Measurements from ENCODE around the gene APBB2.
"Not testable (repeated sequence)": the region's sequence is repeated elsewhere in the genome, so short reads cannot be mapped to it uniquely, and the experiment has no call there.

APBB2 gene

GRCh38 chr4:40938337-40938736, 276.0 kb downstream of the APBB2 start:
- no peak for DNase-seq (ENCODE audit: low spot score)

DNA sequence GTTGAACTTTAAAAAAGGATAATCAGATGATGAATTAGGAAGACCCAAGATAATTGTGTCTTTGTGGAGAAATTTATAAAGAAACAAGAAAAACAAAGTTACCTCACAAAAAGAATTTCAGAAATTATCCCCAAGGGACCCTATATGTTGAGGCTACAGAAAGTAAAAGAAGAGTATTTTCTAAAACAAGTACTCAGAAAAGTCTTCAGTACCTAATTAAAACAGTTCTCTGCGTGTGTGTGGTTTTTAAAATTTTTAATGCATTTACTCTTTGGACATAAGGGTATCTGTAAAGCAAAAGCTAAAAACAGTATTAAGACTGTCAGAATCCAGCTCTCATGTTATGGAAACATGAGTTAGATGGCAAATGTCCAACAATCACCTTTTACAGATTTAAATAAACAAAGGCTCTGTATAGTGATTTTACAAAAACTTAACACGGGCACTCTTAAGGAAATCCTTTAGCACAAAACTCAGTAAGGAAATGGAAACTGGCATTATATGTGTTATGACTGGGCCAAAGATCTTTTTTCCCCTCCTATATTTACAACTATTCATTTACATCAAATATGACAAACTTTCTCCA, 277.1 kb downstream of the APBB2 start:
- no peak for DNase-seq (ENCODE audit: low spot score)

GRCh38 chr4:40934676-40935075, 279.7 kb downstream of the APBB2 start:
- no peak for DNase-seq (ENCODE audit: low spot score)

- no peak for DNase-seq (ENCODE audit: low spot score)
These were observed 280.9 kb downstream of the APBB2 start for GRCh38 chr4:40933272-40934053.

- no peak for DNase-seq (ENCODE audit: low spot score)
These were observed 282.5 kb downstream of the APBB2 start for GRCh38 chr4:40931841-40932240.

- no peak for DNase-seq (ENCODE audit: low spot score)
These were observed 283.1 kb downstream of the APBB2 start for GRCh38 chr4:40931238-40931637.

GRCh38 chr4:40927074-40927473, 287.3 kb downstream of the APBB2 start:
- no peak for DNase-seq (ENCODE audit: low spot score)

- no peak for DNase-seq (ENCODE audit: low spot score)
These were observed 289.6 kb downstream of the APBB2 start for GRCh38 chr4:40924793-40925117.

- DNase-seq (ENCODE audit: low spot score), result peak; percentile 85
These were observed 290.1 kb downstream of the APBB2 start for GRCh38 chr4:40924096-40924792.

- DNase-seq (ENCODE audit: low spot score), result no peak
These were observed 290.8 kb downstream of the APBB2 start for GRCh38 chr4:40923316-40924095.

GRCh38 chr4:40919976-40920375, 294.4 kb downstream of the APBB2 start:
- not testable (repeated sequence) for DNase-seq (ENCODE audit: low spot score)

GRCh38 chr4:40918330-40918729, 296.0 kb downstream of the APBB2 start:
- peak; percentile 75 for DNase-seq (ENCODE audit: low spot score)

- DNase-seq (ENCODE audit: low spot score), result peak; percentile 23
These were observed 297.5 kb downstream of the APBB2 start for GRCh38 chr4:40916880-40917279.

- peak; percentile 74 for DNase-seq (ENCODE audit: low spot score)
These were observed 298.2 kb downstream of the APBB2 start for GRCh38 chr4:40916218-40916555.

GRCh38 chr4:40915318-40916217, 298.8 kb downstream of the APBB2 start:
- peak; percentile 50 for DNase-seq (ENCODE audit: low spot score)

GRCh38 chr4:40912460-40913184, 301.7 kb downstream of the APBB2 start:
- DNase-seq (ENCODE audit: low spot score), result peak; percentile 36

GRCh38 chr4:40910706-40911105, 303.6 kb downstream of the APBB2 start:
- no peak for DNase-seq (ENCODE audit: low spot score)

DNA sequence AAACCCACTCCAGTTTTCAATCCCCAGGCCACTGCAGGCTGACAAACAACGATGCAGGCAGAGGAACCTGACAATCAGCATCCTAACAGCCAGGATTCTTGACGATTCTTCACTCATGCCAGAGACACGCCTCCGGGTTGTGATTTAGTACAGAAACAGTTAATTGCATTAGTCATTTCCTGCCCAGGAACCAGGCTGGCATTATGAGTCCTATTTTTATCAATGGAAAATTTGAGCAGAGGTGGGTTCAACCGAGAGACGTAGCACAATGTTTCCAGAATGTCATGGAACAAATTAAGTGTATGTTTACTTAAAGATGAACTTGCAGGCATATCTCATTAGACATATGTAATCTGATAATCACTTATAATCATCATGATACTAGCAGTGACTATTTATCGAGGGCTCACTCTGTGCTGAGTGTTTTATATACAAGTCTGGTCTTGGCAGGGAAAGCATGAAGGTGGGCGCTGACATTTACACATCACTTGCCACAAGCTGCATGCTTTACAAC, 304.9 kb downstream of the APBB2 start:
- DNase-seq (ENCODE audit: low spot score), result peak; percentile 78

GRCh38 chr4:40908702-40909362, 305.5 kb downstream of the APBB2 start:
- peak; percentile 82 for DNase-seq (ENCODE audit: low spot score)

DNA sequence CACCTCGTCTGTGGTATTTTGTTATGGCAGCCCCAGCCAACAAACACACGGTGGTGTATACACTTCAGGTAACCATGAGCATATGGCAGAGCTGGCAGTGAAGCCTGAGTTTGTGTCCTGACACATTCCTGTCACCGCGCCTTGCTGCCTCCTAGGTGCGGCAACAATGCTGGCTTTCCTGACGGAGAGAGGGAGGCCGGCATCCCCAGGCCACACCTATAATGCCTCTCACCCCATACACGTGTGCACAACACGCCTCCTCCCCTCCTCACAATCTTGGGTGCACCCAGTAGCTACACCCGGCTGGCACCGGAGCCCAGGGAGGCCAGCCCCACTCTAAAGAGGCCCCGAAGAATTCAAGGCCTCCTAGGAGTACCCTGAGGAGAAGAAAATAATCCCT, 306.0 kb downstream of the APBB2 start:
- no peak for DNase-seq (ENCODE audit: low spot score)
